ENCODE results near the gene CCDC141.
A peak's percentile ranks its signal among the peaks of the same experiment; 100 is the strongest.
"Not testable (repeated sequence)": the region's sequence is repeated elsewhere in the genome, so short reads cannot be mapped to it uniquely, and the experiment has no call there.

CCDC141 gene

DNA sequence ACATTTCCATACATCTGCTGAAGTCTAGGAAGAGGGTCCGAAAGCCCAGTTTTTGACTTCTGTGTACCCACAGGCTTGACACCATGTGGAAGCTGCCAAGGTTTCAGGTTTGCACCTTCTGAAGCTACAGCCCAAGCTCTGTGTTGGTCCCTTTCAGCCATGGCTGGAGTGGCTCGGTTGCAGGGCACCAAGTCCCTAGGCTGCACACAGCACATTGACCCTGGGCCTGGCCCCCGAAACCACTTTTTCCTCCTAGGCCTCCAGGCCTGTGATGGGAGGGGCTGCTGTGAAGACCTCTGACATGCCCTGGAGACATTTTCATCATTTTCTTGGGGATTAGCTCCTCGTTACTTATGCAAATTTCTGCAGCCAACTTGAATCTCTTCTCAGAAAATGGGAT, 55.7 kb downstream of the CCDC141 start:
- no peak for TF ChIP-seq ZFX (IDR thresholded peaks at IDR 0.05; ENCODE audit: borderline replicate concordance)

GRCh38 chr2:178993788-178994187, 56.1 kb downstream of the CCDC141 start:
- no peak overlapping the region for H3K27ac ChIP-seq
- no peak for TF ChIP-seq ZFX (IDR thresholded peaks at IDR 0.05; ENCODE audit: borderline replicate concordance)
- TF ChIP-seq CTCF (IDR thresholded peaks at IDR 0.05): no peak

More for the DNA sequence above, 55.7 kb downstream of the CCDC141 start:
- H3K27ac ChIP-seq: no peak overlapping the region

DNA sequence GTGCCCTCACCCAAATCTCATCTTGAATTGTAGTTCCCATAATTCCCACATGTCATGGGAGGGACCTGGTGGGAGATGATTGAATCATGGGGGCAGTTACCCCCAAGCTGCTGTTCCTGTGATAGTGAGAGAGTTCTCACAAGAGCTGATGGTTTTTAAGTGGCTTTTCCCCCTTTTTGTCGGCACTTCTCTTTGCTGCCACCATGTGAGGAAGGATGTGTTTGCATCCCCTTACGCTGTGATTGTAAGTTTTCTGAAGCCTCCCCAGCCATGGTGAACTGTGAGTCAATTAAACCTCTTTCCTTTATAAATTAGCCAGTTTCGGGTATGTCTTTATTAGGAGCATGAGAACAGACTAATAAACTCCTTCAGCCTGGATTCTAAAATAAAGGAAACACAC, 57.2 kb downstream of the CCDC141 start:
- TF ChIP-seq CTCF (IDR thresholded peaks at IDR 0.05): peak; percentile 33; the same call in 1 of the 2 replicates

DNA sequence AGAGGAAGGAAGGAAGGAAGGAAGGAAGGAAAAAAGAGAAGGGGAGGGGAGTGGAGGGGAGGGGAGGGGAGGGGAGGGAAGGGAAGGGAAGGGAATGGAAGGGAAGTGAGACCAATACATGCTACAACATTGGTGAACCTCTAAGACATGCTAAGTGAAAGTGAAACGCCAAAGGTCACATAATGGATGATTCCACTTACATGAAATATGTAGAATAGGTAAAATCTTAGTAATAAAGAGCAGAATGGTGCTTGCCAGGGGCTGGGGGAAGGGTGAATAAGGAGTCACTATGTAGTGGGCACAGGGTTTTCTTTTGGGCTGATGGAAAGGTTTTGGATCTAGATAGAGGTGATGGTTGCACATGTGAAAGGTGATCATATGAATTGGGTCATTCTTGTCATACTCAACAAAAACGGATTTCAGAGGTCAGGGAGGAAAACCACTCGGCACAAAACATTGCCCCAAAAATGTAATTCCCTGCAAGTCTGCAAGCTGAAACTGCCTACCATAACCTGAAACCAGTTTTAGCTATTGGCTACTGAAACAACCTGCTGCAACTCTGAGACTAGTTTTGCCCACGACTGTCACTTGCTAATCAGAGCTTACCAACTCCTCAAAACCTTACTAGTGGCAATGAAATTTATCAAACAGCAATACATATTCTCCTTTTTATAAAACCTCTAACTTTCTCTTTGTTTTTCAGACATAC, 59.2 kb downstream of the CCDC141 start:
- TF ChIP-seq CTCF (IDR thresholded peaks at IDR 0.05): no peak
- no peak for TF ChIP-seq ZFX (IDR thresholded peaks at IDR 0.05; ENCODE audit: borderline replicate concordance)

More for the DNA sequence above, 57.2 kb downstream of the CCDC141 start:
- not testable (repeated sequence) for H3K27ac ChIP-seq

GRCh38 chr2:178989424-178989823, 60.5 kb downstream of the CCDC141 start:
- H3K27ac ChIP-seq: not testable (repeated sequence)

More for the DNA sequence above, 59.2 kb downstream of the CCDC141 start:
- H3K27ac ChIP-seq: no peak overlapping the region

- H3K27ac ChIP-seq: not testable (repeated sequence)
Measured at GRCh38 chr2:178982652-178983051, 67.3 kb downstream of the CCDC141 start.

DNA sequence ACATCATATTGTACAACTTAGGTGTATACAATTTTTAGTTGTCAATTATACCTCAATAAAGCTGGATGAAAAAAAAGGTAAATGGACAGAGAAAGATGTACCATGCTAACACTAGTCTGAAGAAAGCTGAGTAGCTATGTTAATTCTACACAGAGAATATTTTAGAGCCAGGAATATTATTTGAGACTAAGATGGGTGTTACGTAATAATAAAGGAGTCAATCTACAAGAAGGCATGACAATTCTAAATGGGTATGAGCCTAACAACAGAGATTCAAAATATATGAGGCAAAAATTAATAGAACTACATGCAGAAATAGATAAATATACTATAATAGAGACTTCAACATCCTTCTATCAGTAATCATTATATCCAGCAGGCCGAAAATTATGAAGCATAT, 69.1 kb downstream of the CCDC141 start:
- TF ChIP-seq ZFX (IDR thresholded peaks at IDR 0.05; ENCODE audit: borderline replicate concordance): no peak
- no peak for TF ChIP-seq CTCF (IDR thresholded peaks at IDR 0.05)
- H3K27ac ChIP-seq: no peak overlapping the region

DNA sequence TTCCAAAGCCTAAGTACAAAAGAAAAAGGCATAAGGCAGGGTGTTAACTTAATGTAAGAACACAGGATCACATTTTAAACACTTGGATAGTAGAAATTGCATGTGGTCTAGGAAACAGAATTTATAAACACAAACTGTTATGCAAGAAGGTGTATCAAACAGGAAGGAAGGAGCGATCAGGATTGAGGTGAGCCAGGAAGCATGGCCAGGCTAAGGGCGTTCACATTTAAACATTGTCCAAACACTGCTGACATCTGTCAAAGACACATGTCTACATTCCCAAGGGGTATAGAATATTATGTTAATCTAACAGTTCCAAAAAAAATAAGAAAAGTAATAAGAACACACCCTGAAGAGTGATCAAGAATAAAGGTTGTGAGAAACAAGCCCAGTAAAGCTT, 71.3 kb downstream of the CCDC141 start:
- H3K27ac ChIP-seq: no peak overlapping the region
- TF ChIP-seq ZFX (IDR thresholded peaks at IDR 0.05; ENCODE audit: borderline replicate concordance) (no peak), CTCF (IDR thresholded peaks at IDR 0.05) (no peak)

DNA sequence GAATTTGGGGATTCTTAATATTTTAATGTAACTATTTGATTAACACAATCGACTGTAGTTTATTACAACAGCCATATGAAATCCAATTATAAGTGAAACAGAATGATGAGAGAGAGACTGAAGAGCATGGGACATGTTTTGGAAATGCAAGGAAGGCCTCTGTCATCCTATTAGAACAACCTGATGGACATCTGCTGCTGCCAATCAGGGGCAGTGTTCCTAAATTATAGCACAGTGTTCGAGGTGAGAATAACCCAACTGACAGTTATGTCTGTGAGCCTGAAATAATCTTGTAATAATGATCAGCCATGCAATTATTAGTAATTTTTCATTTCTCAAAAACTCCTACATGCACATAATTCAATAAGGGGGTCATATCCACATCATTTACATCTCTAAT, 73.6 kb downstream of the CCDC141 start:
- no peak for TF ChIP-seq ZFX (IDR thresholded peaks at IDR 0.05; ENCODE audit: borderline replicate concordance)
- TF ChIP-seq CTCF (IDR thresholded peaks at IDR 0.05): no peak
- no peak overlapping the region for H3K27ac ChIP-seq
